Left renal cortex interstitium (tissue), 4 donors: ENCODE measurements around the gene SEC62. TPM values are rescaled to one million over a fixed set of nuclear protein-coding genes. Genes with fewer than 3 reads are reported as not detected.
"Not testable (repeated sequence)": the region's sequence is repeated elsewhere in the genome, so short reads cannot be mapped to it uniquely, and the experiment has no call there.

Experiments
- DNase-seq, 4 donors: peaks; one replicate each; pipeline ENCODE4 v3.0.0-alpha.2; 2013; ENCODE audit warnings: low read depth in 4 of 4, low spot score in 2 of 4, missing footprints in 1 of 4
- polyA plus RNA-seq, 4 donors: library from polyadenylated mRNA; unstranded; fragments of 120-200 nt; gene quantifications; one replicate each; pipeline ENCODE4 v1.2.1, GENCODE V29; 2013; ENCODE audit not compliant: insufficient read length in 4 of 4

The SEC62 gene
- polyA plus RNA-seq, 4 donors: 177 to 208 (median 183) TPM

- DNase-seq: no peak
Observed at GRCh38 chr3:170012683-170013400, 46.2 kb downstream of the SEC62 start.

GRCh38 chr3:170016057-170016456 lies 49.5 kb downstream of the SEC62 start:
- DNase-seq: no peak

- not testable (repeated sequence) for DNase-seq
Observed at GRCh38 chr3:170019306-170019705, 52.7 kb downstream of the SEC62 start.

- no peak for DNase-seq
Observed at GRCh38 chr3:170021083-170021482, 54.5 kb downstream of the SEC62 start.

- DNase-seq: no peak
Observed at GRCh38 chr3:170022336-170022735, 55.7 kb downstream of the SEC62 start.

- DNase-seq: no peak
Observed at GRCh38 chr3:170023165-170023564, 56.6 kb downstream of the SEC62 start.

- DNase-seq: no peak
Observed at GRCh38 chr3:170024581-170024980, 58.0 kb downstream of the SEC62 start.

GRCh38 chr3:170027233-170028102 lies 60.9 kb downstream of the SEC62 start:
- no peak for DNase-seq

GRCh38 chr3:170033489-170033888 lies 66.9 kb downstream of the SEC62 start:
- DNase-seq: no peak

GRCh38 chr3:170037463-170038433 lies 71.1 kb downstream of the SEC62 start, which contains the start of gene GPR160:
TSS of gene GPR160 (plus strand) at chr3:170037995. CDS start at chr3:170083973, 45,978 bp downstream.
- DNase-seq: peak in 1 of 4 donors; percentile 56

GRCh38 chr3:170038434-170039110 lies 72.0 kb downstream of the SEC62 start:
- DNase-seq: no peak

GRCh38 chr3:170040418-170040817 lies 73.8 kb downstream of the SEC62 start:
- DNase-seq: no peak

- no peak for DNase-seq
Observed at GRCh38 chr3:170043506-170043905, 76.9 kb downstream of the SEC62 start.

- no peak for DNase-seq
Observed at GRCh38 chr3:170044271-170044670, 77.7 kb downstream of the SEC62 start.

GRCh38 chr3:170044795-170045244 lies 78.2 kb downstream of the SEC62 start:
- DNase-seq: no peak

- DNase-seq: no peak
Observed at GRCh38 chr3:170046269-170047132, 79.9 kb downstream of the SEC62 start.

- no peak for DNase-seq
Observed at GRCh38 chr3:170047133-170047404, 80.5 kb downstream of the SEC62 start.
